OCI-LY1 (cell line): ENCODE measurements around the gene FSTL3.

Experiments used
- EZH2 ChIP-seq: fragments of 200-600 bp; sonication (generic), shearing (Covaris generic); IDR thresholded peaks from 2 replicates; pipeline ENCODE4 v1.8.0; 2017; ENCODE audit warnings: borderline replicate concordance, mixed run types, mild to moderate bottlenecking, antibody characterized with exemption, low read length, moderate library complexity, mixed read lengths
- TF ChIP-seq, protein P1 (sequence below): fragments of 200-600 bp; sonication (generic), shearing (Covaris generic); IDR thresholded peaks from 2 replicates; pipeline ENCODE4 v1.5.1; 2017; ENCODE audit warnings: mild to moderate bottlenecking, antibody characterized with exemption, low read length, moderate library complexity, mixed read lengths

DNA sequence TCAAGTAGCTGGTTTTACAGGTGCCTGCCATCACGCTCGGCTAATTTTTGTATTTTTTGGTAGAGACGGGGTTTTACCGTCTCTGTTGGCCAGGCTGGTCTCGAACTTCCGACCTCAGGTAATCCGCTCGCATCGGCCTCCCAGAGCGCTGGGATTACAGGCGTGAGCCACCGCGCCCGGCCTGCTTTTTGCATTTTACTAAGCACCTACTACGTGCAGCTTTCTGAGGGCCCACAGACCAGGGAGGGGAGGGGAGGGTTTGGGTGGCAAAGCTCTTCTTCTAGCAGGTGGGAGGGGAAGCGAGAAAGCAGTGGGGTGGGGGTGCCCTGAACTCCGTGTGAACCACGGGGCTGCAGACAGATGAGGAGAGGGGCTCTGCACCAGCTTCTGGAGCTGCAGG is 47.5 kb downstream of the FSTL3 start:
- TF ChIP-seq EZH2, result no peak
- TF ChIP-seq, protein P1, sequence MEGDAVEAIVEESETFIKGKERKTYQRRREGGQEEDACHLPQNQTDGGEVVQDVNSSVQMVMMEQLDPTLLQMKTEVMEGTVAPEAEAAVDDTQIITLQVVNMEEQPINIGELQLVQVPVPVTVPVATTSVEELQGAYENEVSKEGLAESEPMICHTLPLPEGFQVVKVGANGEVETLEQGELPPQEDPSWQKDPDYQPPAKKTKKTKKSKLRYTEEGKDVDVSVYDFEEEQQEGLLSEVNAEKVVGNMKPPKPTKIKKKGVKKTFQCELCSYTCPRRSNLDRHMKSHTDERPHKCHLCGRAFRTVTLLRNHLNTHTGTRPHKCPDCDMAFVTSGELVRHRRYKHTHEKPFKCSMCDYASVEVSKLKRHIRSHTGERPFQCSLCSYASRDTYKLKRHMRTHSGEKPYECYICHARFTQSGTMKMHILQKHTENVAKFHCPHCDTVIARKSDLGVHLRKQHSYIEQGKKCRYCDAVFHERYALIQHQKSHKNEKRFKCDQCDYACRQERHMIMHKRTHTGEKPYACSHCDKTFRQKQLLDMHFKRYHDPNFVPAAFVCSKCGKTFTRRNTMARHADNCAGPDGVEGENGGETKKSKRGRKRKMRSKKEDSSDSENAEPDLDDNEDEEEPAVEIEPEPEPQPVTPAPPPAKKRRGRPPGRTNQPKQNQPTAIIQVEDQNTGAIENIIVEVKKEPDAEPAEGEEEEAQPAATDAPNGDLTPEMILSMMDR, result no peak
